Osteoblast (primary cell): ENCODE results near the gene APH1A. TPM values are rescaled to one million over a fixed set of nuclear protein-coding genes. Genes with fewer than 3 reads are reported as not detected.
A peak's percentile ranks its signal among the peaks of the same experiment; 100 is the strongest.

ENCODE experiments used
- DNase-seq: peaks from one replicate; pipeline ENCODE4 v3.0.0; 2011; ENCODE audit warnings: low spot score, mixed read lengths; ENCODE audit not compliant: insufficient read length; ENCODE audit errors: missing footprints
- H2AFZ ChIP-seq: 2 replicates; pipeline ENCODE4 v1.6.0; 2011; ENCODE audit warnings: mild to moderate bottlenecking, low read length
- H3K27ac ChIP-seq: 2 replicates; pipeline ENCODE4 v1.5.1; 2011; ENCODE audit warnings: mild to moderate bottlenecking, low read depth, low read length, moderate library complexity
- H3K27me3 ChIP-seq: 2 replicates; pipeline ENCODE4 v1.6.0; 2012; ENCODE audit warnings: mild to moderate bottlenecking, control low read depth, inconsistent platforms, low read length, moderate library complexity; ENCODE audit not compliant: insufficient read depth
- H3K36me3 ChIP-seq: 2 replicates; pipeline ENCODE4 v1.5.1; 2011; ENCODE audit warnings: mild to moderate bottlenecking, low read length, control low read depth, moderate library complexity; ENCODE audit not compliant: insufficient read depth
- H3K4me1 ChIP-seq: 2 replicates; pipeline ENCODE4 v1.5.1; 2011; ENCODE audit warnings: mild to moderate bottlenecking, low read length, control low read depth, moderate library complexity; ENCODE audit not compliant: insufficient read depth
- H3K4me2 ChIP-seq: 2 replicates; pipeline ENCODE4 v1.6.0; 2011; ENCODE audit warnings: mild to moderate bottlenecking, low read length; ENCODE audit not compliant: insufficient read depth
- H3K4me3 ChIP-seq: fragments of 200-600 bp; sonication (generic); 3 replicates; pipeline ENCODE4 v1.5.1; 2012; ENCODE audit warnings: mild to moderate bottlenecking, low read length, inconsistent platforms; ENCODE audit not compliant: insufficient read depth
- H3K79me2 ChIP-seq: 2 replicates; pipeline ENCODE4 v1.6.0; 2012; ENCODE audit warnings: mild to moderate bottlenecking, low read length, control low read depth, inconsistent platforms; ENCODE audit not compliant: insufficient read depth
- H3K9me3 ChIP-seq: 2 replicates; pipeline ENCODE4 v1.5.1; 2011; ENCODE audit warnings: low read depth, low read length, control low read depth
- H4K20me1 ChIP-seq: 2 replicates; pipeline ENCODE4 v1.6.0; 2012; ENCODE audit warnings: mild to moderate bottlenecking, low read length, control low read depth; ENCODE audit not compliant: insufficient read depth
- CTCF ChIP-seq: IDR thresholded peaks from 2 replicates; pipeline ENCODE4 v1.5.1; 2011; ENCODE audit warnings: mild to moderate bottlenecking, low read depth, low read length, moderate library complexity; ENCODE audit errors: extremely low read depth
- total RNA-seq: library from RNA; depleted of rRNA; stranded (reverse); fragments of >200 nt; gene quantifications from 2 replicates; pipeline ENCODE4 v1.2.3, GENCODE V29; 2012

APH1A gene
- total RNA-seq, 1 donor, result 118 TPM

- Histone ChIP-seq H3K27me3 (peaks cover 30% of the 10 kb centered on the region), H3K9me3 (no peaks in the 10 kb centered on the region), H3K36me3 (no peaks in the 10 kb centered on the region), H2AFZ (peak within 1 kb of the TSS; percentile 77), H3K4me2 (peak within 1 kb of the TSS; percentile 79), H3K79me2 (no peaks in the 10 kb centered on the region), H4K20me1 (no peaks in the 10 kb centered on the region), H3K4me1 (peaks cover 17% of the 10 kb centered on the region), H3K4me3 (peak within 1 kb of the TSS; percentile 40), H3K27ac (no peak within 1 kb of the TSS)
- TF ChIP-seq CTCF, result no peak
- DNase-seq, result peak; percentile 69
These were observed 10.9 kb downstream of the APH1A start, which contains the start of gene CA14 for GRCh38 chr1:150257624-150258585. CA14 (plus strand) TSS chr1:150257774; CDS start chr1:150258129, 355 bp downstream.

DNA sequence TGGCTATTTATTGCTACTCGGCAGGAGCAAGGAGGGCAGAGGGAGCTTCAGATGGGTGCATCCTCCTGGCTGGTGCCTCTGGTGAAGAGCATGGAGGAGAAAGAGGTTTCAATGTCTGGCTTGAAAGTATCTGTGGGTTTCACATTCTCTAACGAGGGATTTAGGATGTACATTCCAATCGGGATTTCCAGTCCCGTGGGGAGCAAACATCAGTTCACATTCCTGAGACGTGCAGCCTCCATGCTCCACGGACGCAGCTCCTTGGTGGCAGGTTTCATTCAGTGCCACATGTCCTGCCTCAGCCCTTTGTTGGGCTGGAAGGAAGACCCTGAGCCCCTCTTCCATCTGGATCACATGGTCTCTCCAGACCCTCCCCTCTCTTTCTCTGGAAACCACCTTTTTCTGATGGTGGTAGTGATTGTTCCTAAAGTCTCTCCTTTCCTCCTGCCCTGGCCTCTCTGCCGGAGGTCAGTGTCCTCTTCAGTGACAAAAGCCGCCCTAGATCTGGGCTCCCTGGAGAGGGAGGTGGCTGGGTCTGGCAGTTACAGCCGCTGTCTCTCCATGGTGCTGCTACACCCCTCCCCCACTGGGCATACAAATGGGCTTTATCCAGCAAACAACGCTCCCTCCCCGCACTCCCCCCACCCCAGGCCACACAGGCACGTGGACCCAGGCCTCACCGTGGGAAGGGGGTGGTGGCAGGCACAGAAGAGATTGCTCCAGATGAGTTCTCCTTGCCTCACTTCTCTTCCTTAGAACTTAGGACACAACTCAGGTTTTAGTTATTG is 12.1 kb downstream of the APH1A start:
- Histone ChIP-seq H3K4me3 (peak overlapping the region; percentile 40), H3K79me2 (no peaks in the 10 kb centered on the region), H3K36me3 (no peaks in the 10 kb centered on the region)

GRCh38 chr1:150256198-150256553 is 12.6 kb downstream of the APH1A start:
- Histone ChIP-seq H2AFZ (peak overlapping the region; percentile 77), H3K36me3 (no peaks in the 10 kb centered on the region)

More for the DNA sequence above, 12.1 kb downstream of the APH1A start:
- DNase-seq, result peak; percentile 69
- peaks cover 30% of the 10 kb centered on the region for H3K27me3 ChIP-seq
- H3K4me1 ChIP-seq, result peaks cover 17% of the 10 kb centered on the region
- H3K9me3 ChIP-seq, result no peaks in the 10 kb centered on the region
- H2AFZ ChIP-seq, result peak overlapping the region; percentile 77
- H3K4me2 ChIP-seq, result peak overlapping the region; percentile 79
- H4K20me1 ChIP-seq, result no peaks in the 10 kb centered on the region
- no peak overlapping the region for H3K27ac ChIP-seq
- TF ChIP-seq CTCF, result no peak

More at GRCh38 chr1:150256198-150256553, 12.6 kb downstream of the APH1A start:
- no peaks in the 10 kb centered on the region for H3K9me3 ChIP-seq
- H4K20me1 ChIP-seq, result no peaks in the 10 kb centered on the region
- peak overlapping the region; percentile 79 for H3K4me2 ChIP-seq
- H3K79me2 ChIP-seq, result no peaks in the 10 kb centered on the region
- peaks cover 17% of the 10 kb centered on the region for H3K4me1 ChIP-seq
- TF ChIP-seq CTCF, result no peak
- H3K27ac ChIP-seq, result no peak overlapping the region
- peaks cover 30% of the 10 kb centered on the region for H3K27me3 ChIP-seq
- peak; percentile 61 for DNase-seq
- H3K4me3 ChIP-seq, result peak overlapping the region; percentile 40
